GM19193 (cell line): ENCODE results near the gene SAT2.

Source experiments
- POLR2A ChIP-seq: IDR thresholded peaks from 4 replicates; pipeline ENCODE4 v1.6.1; 2011; ENCODE audit not compliant: insufficient read depth, insufficient read length; ENCODE audit errors: extremely low read depth

SAT2 gene

GRCh38 chr17:7647018-7647417 is 19.4 kb upstream of the SAT2 start:
- no peak for TF ChIP-seq POLR2A

DNA sequence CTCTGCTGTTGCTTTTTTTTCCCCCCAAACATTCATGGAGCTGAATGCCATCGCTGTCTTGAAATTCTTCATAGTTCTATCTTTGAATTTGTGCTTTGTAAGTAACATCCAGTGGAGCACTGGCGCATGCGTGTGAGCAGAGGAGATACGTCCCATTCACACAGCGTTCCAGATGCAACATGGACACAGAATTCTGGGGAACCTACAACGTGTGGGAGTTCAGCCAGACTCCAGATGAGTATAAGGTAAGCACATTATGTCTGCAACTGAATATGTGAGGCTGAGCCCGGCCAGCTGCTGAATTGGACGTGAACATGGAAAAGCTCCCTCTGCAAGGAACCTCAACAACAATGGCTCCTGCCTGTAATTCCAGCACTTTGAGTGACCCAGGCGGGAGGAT is 18.8 kb upstream of the SAT2 start:
- TF ChIP-seq POLR2A: no peak

DNA sequence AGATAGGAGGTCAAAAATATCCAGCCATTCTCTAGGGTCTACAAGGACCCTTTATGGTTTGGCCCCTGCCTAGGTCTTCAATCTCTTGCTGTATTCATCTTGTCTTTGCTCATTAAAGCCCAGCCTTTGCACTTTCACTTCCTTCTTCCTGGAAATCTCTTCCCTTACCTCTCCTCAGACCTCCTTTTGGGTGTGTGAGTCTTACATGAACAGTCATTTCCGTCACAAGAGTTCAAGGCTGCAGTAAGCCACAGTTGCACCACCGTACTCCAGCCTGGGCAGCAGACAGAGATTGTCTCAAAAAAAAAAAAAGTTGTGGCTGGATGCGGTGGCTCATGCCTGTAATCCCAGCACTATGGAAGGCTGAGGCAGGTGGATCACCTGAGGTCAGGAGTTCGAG is 17.2 kb upstream of the SAT2 start:
- no peak for TF ChIP-seq POLR2A

GRCh38 chr17:7640783-7641182 is 13.2 kb upstream of the SAT2 start:
- no peak for TF ChIP-seq POLR2A

GRCh38 chr17:7636163-7636562 is 8.5 kb upstream of the SAT2 start:
- no peak for TF ChIP-seq POLR2A

- no peak for TF ChIP-seq POLR2A
Measured at GRCh38 chr17:7634384-7634783, 6.8 kb upstream of the SAT2 start.

- TF ChIP-seq POLR2A: no peak
Measured at GRCh38 chr17:7633093-7633492, 5.5 kb upstream of the SAT2 start.

- no peak for TF ChIP-seq POLR2A
Measured at GRCh38 chr17:7632492-7632894, 4.9 kb upstream of the SAT2 start.

DNA sequence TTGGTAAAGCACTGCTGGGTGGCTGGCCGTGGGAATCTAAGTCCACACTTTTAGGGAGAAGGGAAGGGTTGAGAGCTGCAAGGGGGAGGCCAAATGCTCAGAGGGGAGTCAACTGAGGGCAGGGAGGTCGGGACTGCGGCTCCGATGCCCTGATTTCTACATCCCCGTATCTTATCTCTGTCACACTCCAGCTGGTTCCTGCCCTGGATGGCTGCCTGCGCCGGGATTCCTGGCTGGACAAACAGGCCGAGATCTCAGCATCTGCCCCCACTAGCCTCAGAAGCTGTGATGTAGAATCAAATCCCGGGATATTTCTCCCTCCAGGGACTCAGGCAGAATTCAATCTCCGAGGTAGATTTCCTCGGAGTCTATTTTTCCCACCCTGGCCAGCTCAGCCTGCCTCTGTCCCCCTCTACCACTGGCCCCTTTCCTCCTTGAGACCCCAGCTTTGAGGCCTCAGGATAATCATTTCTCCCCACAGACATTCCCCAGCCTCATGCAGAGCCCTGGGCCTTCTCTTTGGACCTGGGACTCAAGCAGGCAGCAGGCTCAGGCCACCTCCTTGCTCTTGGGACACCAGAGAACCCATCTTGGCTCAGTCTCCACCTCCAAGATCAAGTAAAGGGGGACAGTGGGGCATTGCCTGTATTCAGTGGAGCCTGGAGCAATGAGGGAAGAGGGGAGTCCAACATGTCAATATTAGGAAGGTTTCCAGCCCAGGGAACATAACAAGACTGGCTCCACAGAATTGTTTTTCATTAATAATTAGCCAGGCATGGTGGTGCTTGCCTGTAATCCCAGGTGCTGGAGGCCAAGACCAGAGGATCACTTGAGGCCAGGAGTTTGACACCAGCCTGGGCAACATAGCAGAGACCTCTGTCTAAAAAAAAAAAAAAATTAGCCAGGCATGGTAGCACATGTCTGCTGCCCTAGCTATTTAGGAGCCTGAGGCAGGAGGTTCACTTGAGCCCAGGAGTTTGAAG is 4.1 kb upstream of the SAT2 start:
- TF ChIP-seq POLR2A: no peak

- no peak for TF ChIP-seq POLR2A
Measured at GRCh38 chr17:7629939-7630571, 2.4 kb upstream of the SAT2 start, which contains the start of gene SHBG. SHBG (plus strand) TSS chr17:7630135; CDS start chr17:7630173, 38 bp downstream.

DNA sequence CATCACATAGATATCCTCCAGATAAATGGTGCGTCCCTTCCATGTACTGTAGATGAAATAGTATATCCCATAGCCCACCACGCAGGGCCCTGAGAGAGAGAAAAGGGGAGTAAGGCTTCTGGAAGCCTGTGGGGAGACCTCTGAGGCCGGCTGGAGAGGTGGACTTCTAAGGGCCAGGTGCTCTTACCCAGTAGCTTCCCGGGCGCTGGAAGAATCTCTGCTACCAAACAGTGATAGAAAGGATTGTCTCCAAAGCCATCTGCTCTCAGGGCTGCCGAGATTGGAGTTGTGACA is 718 bp downstream of the SAT2 start:
- no peak for TF ChIP-seq POLR2A

DNA sequence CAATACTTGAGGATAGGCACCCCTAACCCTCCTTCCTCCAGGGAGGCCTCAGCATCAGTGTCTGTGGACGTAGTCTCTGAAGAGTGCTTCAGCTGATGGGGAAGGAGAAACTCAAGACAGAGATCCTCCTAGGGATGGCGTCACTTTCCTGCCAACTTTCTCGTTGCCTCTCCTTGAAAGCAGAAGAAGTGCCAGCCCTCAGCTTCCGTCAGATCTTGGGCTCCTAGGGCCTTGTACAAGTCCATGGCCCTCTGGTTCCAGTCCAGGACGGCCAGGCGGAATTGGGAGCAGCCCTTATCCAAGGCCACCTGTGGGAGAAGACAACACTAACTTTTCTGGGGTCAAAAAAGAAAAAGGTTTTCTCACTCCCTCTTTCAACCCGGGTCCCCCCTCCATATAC is 1.3 kb downstream of the SAT2 start:
- no peak for TF ChIP-seq POLR2A

DNA sequence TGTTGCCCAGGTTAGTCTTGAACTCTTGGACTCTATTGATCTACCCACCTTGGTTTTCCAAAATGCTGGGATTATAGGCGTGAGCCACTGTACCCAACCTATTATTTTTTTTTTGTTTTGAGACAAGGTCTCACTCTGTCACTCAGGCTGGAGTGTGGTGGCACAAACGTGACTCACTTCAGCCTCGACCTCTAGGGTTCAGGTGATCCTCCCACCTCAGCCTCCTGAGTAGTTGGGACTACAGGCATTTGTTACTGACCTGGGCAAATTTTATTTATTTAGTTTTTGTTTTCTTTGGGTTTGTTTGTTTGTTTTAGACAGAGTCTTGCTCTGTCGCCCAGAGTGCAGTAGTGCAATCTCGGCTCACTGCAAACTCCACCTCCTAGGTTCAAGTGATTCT is 4.0 kb downstream of the SAT2 start:
- no peak for TF ChIP-seq POLR2A

GRCh38 chr17:7620835-7621234 is 6.8 kb downstream of the SAT2 start:
- no peak for TF ChIP-seq POLR2A

DNA sequence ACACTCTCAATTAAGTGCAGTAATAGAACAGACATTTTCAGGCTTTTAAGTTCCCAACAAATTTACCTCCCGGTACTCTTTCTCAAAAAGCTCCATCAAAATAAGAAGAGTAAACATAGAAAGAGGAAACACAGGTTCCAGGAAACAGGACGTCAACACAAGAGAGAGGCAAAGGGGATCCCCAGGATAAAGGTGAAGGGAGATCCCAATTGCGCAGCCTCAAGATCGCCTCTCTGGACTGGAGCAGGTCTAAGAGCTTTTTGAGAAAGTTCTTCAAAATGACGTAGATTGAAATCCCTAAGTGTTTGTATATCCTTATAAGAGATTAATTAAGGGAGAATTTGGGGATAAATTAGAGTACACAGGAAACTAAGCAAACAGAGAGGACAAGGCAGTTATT is 9.0 kb downstream of the SAT2 start:
- TF ChIP-seq POLR2A: no peak

DNA sequence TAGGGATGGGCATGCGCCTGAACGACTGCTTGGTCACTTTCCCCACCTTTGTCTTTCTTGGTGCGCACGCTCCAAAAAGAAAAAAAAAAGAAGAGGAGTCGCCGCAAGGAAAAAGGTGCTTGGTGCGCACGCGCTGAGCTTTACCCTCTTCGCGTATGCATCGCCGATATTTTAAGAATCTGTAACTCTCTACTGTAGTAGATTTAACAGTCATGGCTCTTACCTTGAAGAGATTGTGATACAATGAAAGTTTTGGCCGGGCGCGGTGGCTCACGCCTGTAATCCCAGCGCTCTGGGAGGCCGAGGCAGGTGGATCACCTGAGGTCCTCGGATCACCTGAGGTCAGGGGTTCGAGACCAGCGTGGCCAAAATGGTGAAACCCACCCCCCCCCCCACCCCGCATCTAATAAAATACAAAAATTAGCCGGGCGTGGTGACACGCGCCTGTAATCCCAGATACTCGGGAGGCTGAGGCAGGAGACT is 12.3 kb downstream of the SAT2 start:
- TF ChIP-seq POLR2A: peak; percentile 19
